Measurements from ENCODE around the gene NKAPD1. TPM values are rescaled to one million over a fixed set of nuclear protein-coding genes. Genes with fewer than 3 reads are reported as not detected.
"Not testable (repeated sequence)": the region's sequence is repeated elsewhere in the genome, so short reads cannot be mapped to it uniquely, and the experiment has no call there.

Gene NKAPD1
- total and polyA plus RNA-seq, 2 donors (not counting 3 experiments of a cell fraction or from before 2014, with no cell fraction given) = 7.2 to 16.7 TPM

- ChIA-PET POLR2A (no interaction called here), CTCF (no interaction called here)
- no peaks in the 10 kb centered on the region for H3K9me1 ChIP-seq (replicated peaks; ENCODE audit: control insufficient read depth, extremely low read depth, insufficient read depth, low read length)
- peaks cover 5% of the 10 kb centered on the region for H3K79me2 ChIP-seq (ENCODE audit: control insufficient read depth, insufficient read depth, low read length)
- no peak for FAIRE-seq
- H3K4me1 ChIP-seq (ENCODE audit: control insufficient read depth, extremely low read depth, insufficient read depth, low read length) = peaks cover 24% of the 10 kb centered on the region
- DNase-seq (ENCODE audit: low read depth, low spot score) = no peak
- no peak overlapping the region for H3K27ac ChIP-seq (ENCODE audit: insufficient read depth, low read depth, low read length)
- dilution Hi-C loops (cut with MboI; ENCODE audit: extremely low pct_ligation_motif_present, low sequenced_read_pairs) (no loop called here), intact Hi-C loops (cut with micrococcal nuclease) (no loop called here)
- H3K36me3 ChIP-seq (ENCODE audit: control insufficient read depth in 2 of 2, extremely low read depth in 1 of 2, insufficient read depth in 2 of 2, low read length in 2 of 2) = peaks cover 6 to 15% of the 10 kb centered on the region in 2 experiments
- no peak overlapping the region for H3K4me2 ChIP-seq (ENCODE audit: insufficient read depth, low read length)
- no peak overlapping the region for H3K4me3 ChIP-seq (replicated peaks in 1 of 3; ENCODE audit: insufficient read depth in 1 of 3, low read depth in 1 of 3, low read length in 3 of 3)
- H4K20me1 ChIP-seq (replicated peaks; ENCODE audit: control insufficient read depth, extremely low read depth, insufficient read depth, low read length) = no peaks in the 10 kb centered on the region
- BruUV-seq (replicated peaks) = no TSS peak
- no peaks in the 10 kb centered on the region for H3K9me3 ChIP-seq (replicated peaks; ENCODE audit: control insufficient read depth, insufficient read depth, low read length)
- no peak overlapping the region for H3K9ac ChIP-seq (replicated peaks; ENCODE audit: extremely low read depth, insufficient read depth, low read length)
- no peak for TF ChIP-seq MAX (IDR thresholded peaks at IDR 0.05; ENCODE audit: insufficient read depth, insufficient read length)
- no peak for TF ChIP-seq POLR2A (IDR thresholded peaks at IDR 0.05; ENCODE audit: low read depth, low read length)
- TF ChIP-seq EZH2 (IDR thresholded peaks at IDR 0.05; ENCODE audit: borderline replicate concordance, low read depth, low read length, severe bottlenecking) = no peak
- TF ChIP-seq JUN (IDR thresholded peaks at IDR 0.05; ENCODE audit: borderline replicate concordance, insufficient read depth, insufficient read length, low read depth) = no peak
- TF ChIP-seq FOS (IDR thresholded peaks at IDR 0.05; ENCODE audit: borderline replicate concordance, insufficient read depth, low read length) = no peak
- TF ChIP-seq MYC (IDR thresholded peaks at IDR 0.05; ENCODE audit: low read depth, low read length) = no peak
- no peak for TF ChIP-seq CTCF (IDR thresholded peaks at IDR 0.05; ENCODE audit: extremely low read depth in 1 of 2, insufficient read depth in 1 of 2, low read depth in 1 of 2, low read length in 2 of 2)
- TF ChIP-seq GATA2 (IDR thresholded peaks at IDR 0.05; ENCODE audit: insufficient read depth, insufficient read length, low read depth, low read length) = no peak
- no peak for TF ChIP-seq POLR2AphosphoS5 (IDR thresholded peaks at IDR 0.05; ENCODE audit: insufficient read depth, low read depth, low read length)
- H2AFZ ChIP-seq (ENCODE audit: low read depth, low read length) = no peak overlapping the region
- no peaks in the 10 kb centered on the region for H3K27me3 ChIP-seq (ENCODE audit: control insufficient read depth in 2 of 2, insufficient read depth in 2 of 2, low read length in 2 of 2)
These were observed 29.1 kb upstream of the NKAPD1 start for GRCh38 chr11:112044961-112045360.

GRCh38 chr11:112046647-112047046, 27.5 kb upstream of the NKAPD1 start:
- BruUV-seq (replicated peaks); DNase-seq (ENCODE audit: low read depth, low spot score); POLR2A ChIA-PET: not testable (repeated sequence)

DNA sequence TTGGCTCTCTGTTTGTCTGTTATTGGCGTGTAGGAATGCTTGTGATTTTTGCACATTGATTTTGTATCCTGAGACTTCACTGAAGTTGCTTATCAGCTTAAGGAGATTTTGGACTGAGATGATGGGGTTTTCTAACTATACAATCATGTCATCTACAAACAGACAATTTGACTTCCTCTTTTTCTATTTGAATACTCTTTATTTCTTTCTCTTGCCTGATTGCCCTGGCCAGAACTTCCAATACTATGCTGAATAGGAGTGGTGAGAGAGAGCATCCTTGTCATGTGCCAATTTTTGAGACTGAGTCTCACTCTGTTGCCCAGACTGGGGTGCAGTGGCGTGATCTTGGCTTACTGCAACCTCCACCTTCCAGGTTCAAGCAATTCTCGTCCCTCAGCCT, 25.8 kb upstream of the NKAPD1 start:
- FAIRE-seq; H3K9ac ChIP-seq (replicated peaks; ENCODE audit: extremely low read depth, insufficient read depth, low read length); dilution Hi-C loops (cut with MboI; ENCODE audit: extremely low pct_ligation_motif_present, low sequenced_read_pairs); H2AFZ ChIP-seq (ENCODE audit: low read depth, low read length); H3K4me2 ChIP-seq (ENCODE audit: insufficient read depth, low read length); H3K9me3 ChIP-seq (replicated peaks; ENCODE audit: control insufficient read depth, insufficient read depth, low read length); H3K27me3 ChIP-seq (ENCODE audit: control insufficient read depth in 2 of 2, insufficient read depth in 2 of 2, low read length in 2 of 2); DNase-seq (ENCODE audit: low read depth, low spot score); BruUV-seq (replicated peaks); H3K79me2 ChIP-seq (ENCODE audit: control insufficient read depth, insufficient read depth, low read length); H3K9me1 ChIP-seq (replicated peaks; ENCODE audit: control insufficient read depth, extremely low read depth, insufficient read depth, low read length); H3K4me1 ChIP-seq (ENCODE audit: control insufficient read depth, extremely low read depth, insufficient read depth, low read length); intact Hi-C loops (cut with micrococcal nuclease); H3K4me3 ChIP-seq (replicated peaks in 1 of 3; ENCODE audit: insufficient read depth in 1 of 3, low read depth in 1 of 3, low read length in 3 of 3); H4K20me1 ChIP-seq (replicated peaks; ENCODE audit: control insufficient read depth, extremely low read depth, insufficient read depth, low read length): not testable (repeated sequence)
- peak overlapping the region; percentile 57 for H3K27ac ChIP-seq (ENCODE audit: insufficient read depth, low read depth, low read length)
- ChIA-PET CTCF (interaction anchor here (0.6 to 1.0 kb wide), 4 partner anchors 16 to 664 kb away, joined by 3 to 4 read pairs (median 3); no protein-coding TSS in a partner anchor), POLR2A (interaction anchor here (0.7 kb wide), 1 partner anchor 9 kb away, joined by 9 read pairs; no protein-coding TSS in a partner anchor)
- H3K36me3 ChIP-seq (ENCODE audit: control insufficient read depth in 2 of 2, extremely low read depth in 1 of 2, insufficient read depth in 2 of 2, low read length in 2 of 2) = peaks cover 9 to 17% of the 10 kb centered on the region in 2 experiments

More at GRCh38 chr11:112046647-112047046, 27.5 kb upstream of the NKAPD1 start:
- H3K4me1 ChIP-seq (ENCODE audit: control insufficient read depth, extremely low read depth, insufficient read depth, low read length) = peaks cover 24% of the 10 kb centered on the region
- H3K4me3 ChIP-seq (replicated peaks in 1 of 3; ENCODE audit: insufficient read depth in 1 of 3, low read depth in 1 of 3, low read length in 3 of 3); H3K27me3 ChIP-seq (ENCODE audit: control insufficient read depth in 2 of 2, insufficient read depth in 2 of 2, low read length in 2 of 2); H3K27ac ChIP-seq (ENCODE audit: insufficient read depth, low read depth, low read length); H2AFZ ChIP-seq (ENCODE audit: low read depth, low read length); H3K9ac ChIP-seq (replicated peaks; ENCODE audit: extremely low read depth, insufficient read depth, low read length); H4K20me1 ChIP-seq (replicated peaks; ENCODE audit: control insufficient read depth, extremely low read depth, insufficient read depth, low read length); CTCF ChIA-PET; H3K4me2 ChIP-seq (ENCODE audit: insufficient read depth, low read length); H3K9me3 ChIP-seq (replicated peaks; ENCODE audit: control insufficient read depth, insufficient read depth, low read length); H3K9me1 ChIP-seq (replicated peaks; ENCODE audit: control insufficient read depth, extremely low read depth, insufficient read depth, low read length); intact Hi-C loops (cut with micrococcal nuclease); dilution Hi-C loops (cut with MboI; ENCODE audit: extremely low pct_ligation_motif_present, low sequenced_read_pairs); H3K79me2 ChIP-seq (ENCODE audit: control insufficient read depth, insufficient read depth, low read length); FAIRE-seq: not testable (repeated sequence)
- H3K36me3 ChIP-seq (ENCODE audit: control insufficient read depth in 2 of 2, extremely low read depth in 1 of 2, insufficient read depth in 2 of 2, low read length in 2 of 2) = peaks cover 6 to 14% of the 10 kb centered on the region in 2 experiments
